HG03439 (cell line): Measurements from ENCODE around the gene VASH2.
"Not testable (repeated sequence)": the region's sequence is repeated elsewhere in the genome, so short reads cannot be mapped to it uniquely, and the experiment has no call there.

Experiments used
- ATAC-seq: cut with Tn5 transposase; IDR thresholded peaks from one replicate; pipeline ENCODE4 v1.9.1; 2021; ENCODE audit warnings: mild to moderate bottlenecking, moderate library complexity; ENCODE audit not compliant: unreplicated experiment

VASH2 gene

DNA sequence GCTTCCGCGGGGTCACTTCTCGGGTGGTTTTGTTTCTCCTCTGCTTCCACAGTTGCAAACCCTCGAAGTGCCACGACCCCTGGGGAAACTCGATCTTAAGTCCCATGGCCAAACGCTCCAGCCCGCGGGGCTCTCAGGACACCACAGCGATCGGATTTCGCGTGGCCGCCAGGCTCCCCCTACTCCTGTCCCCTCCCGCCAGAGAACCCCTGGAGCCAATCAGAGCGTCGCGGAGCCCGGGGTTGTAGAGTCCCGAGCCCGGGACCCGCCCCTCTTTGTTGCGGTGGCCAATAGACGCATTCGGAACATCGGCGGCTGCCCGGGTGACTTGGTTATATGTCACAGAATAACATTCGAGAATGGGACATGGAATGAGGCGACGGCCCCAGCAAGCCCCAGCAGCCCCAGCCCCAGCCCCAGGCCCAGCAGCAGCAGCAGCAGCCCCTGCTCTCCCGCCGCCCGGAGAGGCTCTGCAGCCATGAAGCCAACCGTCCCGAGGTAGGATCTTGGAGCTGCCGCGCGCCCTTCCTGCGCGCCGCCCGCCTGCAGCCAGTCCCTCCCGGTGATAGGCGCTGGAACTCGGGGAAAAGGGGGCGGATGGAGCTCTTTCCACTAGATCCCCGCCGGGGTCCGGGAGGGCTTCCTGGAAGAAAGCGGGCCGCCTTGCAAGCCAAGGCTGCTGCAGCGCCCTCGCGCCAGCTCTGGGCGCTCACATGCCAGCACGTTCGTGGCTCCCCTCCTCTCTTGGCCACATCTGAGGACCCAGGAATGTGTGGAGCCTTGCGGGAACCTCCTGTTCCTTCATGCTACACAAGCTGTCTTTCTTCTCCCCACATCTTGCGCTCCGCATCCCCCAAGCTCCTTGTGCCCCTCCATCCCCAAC, at the start of gene VASH2:
TSS of gene VASH2 (plus strand) at position 299 of the 883 bp plus-strand sequence. CDS start 1,002 bp downstream, outside the sequence.
- ATAC-seq: peak; percentile 93

DNA sequence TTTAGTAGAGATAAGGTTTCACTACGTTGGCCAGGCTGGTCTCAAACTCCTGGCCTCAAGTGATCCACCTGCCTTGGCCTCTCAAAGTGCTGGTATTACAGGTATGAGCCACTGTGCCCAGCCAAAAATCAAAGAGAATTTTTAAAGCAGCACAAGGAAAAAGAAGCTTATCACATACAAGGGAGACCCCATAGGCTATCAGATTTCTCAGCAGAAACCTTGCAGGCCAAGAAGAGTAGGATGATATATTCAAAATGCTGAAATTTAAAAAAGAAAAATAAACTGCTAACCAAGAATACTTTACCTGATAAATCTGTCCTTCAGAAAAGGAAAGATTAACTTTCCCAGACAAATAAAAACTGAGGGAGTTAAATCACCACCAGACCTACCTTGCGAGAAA, 49.1 kb upstream of the VASH2 start:
- ATAC-seq: no peak

DNA sequence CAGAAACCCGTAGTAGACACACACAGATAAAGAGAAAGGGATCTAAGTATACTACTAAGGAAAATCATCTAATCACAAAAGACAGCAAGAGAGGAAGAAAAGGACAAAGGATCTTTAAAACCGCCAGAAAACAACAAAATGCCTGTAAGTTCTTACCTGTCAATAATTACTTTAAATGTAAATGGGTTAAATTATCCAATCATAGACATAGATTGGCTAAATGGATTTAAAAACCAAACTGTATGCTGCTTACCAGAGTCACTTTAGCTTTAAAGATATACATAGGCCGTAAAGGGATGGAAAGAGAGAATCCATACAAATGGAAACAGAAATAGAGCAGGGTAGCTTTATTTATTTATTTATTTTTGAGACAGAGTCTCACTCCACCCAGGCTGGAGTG, 48.3 kb upstream of the VASH2 start:
- ATAC-seq: no peak

DNA sequence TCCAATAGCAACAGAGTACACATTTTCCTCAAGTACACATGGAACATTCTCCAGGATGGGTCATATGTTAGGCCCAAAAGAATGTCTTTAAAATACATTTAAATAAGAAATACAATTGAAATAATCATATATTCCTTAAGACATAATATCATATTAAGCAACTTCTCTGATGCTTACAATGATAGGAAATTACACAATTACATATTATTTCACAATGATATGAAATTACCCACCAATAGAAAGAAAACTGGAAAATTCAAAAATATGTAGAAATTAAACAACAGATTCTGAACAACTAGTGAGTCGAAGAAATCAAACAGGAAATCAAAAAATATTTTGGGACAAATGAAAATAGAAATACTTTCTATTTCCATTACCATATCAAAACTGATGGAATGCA, 46.7 kb upstream of the VASH2 start:
- no peak for ATAC-seq

DNA sequence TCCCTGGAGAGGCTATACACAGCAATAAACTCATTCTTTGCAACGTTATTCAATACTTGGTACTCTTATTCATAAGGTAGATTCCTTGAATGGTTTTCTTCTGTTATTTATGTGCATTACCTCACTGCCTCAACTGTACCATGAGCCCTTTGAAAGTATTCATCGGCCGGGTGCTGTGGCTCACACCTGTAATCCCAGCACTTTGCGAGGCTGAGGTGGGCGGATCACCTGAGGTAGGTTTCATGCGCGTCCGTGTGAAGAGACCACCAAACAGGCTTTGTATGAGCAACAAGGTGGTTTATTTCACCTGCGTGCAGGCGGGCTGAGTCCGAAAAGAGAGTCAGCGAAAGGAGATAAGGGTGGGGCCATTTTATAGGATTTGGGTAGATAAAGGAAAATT, 42.3 kb upstream of the VASH2 start:
- not testable (repeated sequence) for ATAC-seq

DNA sequence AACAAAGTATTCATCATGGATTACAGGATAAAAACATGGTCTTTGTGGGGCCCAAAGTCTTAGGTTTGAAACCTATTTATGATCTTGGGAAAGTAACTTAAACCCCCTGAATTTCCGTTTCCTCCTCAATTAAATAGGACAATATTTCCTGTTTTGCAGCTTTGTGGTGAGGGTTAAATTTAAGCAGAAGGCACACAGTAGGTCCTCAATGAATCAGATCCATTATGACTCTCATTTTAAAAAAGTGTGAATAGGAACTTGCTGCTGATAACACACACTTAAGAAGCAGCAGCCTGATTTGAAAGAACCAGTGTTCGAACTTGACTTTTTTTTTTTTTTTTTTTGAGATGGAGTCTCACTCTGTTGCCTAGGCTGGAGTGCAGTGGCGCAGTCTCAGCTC, 41.4 kb upstream of the VASH2 start:
- no peak for ATAC-seq

DNA sequence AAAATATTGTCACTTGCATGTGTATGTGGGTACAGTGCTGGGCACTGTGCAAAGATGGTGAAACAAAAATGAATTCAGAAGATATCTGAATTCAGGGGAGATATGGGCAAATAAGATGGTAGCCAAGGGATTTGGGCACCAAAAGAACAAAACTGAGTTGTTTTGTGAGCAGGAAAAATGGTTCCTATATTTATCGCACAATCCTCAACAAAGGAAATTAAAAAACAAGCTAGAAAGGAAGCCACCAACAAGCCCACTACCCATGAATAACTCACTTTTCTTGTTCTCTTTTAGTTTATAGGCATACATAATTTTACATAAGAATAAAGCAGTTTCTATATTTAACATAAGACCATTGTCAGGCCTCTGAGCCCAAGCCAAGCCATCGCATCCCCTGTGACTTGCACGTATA, 40.7 kb upstream of the VASH2 start:
- ATAC-seq: no peak

DNA sequence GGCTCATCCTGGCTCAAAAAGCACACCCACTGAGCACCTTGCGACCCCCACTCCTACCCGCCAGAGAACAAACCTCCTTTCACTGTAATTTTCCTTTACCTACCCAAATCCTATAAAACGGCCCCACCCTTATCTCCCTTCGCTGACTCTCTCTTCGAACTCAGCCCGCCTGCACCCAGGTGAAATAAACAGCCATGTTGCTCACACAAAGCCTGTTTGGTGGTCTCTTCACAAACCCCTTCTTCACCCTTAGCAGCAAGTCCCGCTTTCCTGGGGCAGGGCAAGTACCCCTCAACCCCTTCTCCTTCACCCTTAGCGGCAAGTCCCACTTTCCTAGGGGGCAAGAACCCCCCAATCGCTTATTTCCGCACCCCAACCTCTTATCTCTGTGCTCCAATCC, 40.1 kb upstream of the VASH2 start:
- not testable (repeated sequence) for ATAC-seq

DNA sequence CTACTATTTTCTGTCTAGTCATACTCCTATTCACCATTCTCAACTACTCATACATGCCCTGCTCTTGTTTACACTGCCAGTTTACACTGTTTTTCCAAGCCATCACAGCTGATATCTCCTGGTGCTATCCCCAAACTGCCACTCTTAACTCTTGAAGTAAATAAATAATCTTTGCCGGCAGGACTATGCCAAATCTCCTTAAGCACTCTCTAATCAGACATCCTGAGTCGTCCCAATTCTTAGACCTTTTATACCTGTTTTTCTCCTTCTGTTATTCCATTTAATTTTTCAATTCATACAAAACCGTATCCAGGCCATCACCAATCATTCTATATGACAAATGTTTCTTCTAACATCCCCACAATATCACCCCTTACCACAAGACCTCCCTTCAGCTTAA, 36.7 kb upstream of the VASH2 start:
- not testable (repeated sequence) for ATAC-seq

DNA sequence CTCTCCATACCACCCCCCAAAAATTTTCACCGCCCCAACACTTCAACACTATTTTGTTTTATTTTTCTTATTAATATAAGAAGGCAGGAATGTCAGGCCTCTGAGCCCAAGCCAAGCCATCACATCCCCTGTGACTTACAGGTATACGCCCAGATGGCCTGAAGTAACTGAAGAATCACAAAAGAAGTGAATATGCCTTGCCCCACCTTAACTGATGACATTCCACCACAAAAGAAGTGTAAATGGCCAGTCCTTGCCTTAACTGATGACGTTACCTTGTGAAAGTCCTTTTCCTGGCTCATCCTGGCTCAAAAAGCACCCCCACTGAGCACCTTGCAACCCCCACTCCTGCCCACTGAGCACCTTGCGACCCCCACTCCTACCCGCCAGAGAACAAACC, 36.2 kb upstream of the VASH2 start:
- ATAC-seq: not testable (repeated sequence)

DNA sequence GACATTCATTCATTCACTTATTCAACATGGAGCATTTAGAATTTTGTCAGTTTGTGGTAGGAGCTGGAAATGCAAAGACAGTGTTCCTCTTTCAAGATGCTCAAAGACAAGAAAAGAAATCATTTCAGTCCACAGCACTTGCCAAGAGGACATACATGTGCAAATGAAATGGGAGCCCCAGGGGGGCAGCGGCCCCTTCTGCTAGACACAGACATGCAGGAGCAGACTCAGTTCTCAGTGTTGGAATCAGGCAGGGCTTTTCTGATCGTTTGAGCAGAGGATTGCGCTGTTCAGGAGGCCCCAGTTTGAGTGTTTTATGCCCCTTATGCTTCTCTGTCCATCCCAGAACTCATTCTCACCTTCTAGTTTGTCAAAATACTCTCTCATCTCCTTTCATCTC, 35.6 kb upstream of the VASH2 start:
- ATAC-seq: no peak

DNA sequence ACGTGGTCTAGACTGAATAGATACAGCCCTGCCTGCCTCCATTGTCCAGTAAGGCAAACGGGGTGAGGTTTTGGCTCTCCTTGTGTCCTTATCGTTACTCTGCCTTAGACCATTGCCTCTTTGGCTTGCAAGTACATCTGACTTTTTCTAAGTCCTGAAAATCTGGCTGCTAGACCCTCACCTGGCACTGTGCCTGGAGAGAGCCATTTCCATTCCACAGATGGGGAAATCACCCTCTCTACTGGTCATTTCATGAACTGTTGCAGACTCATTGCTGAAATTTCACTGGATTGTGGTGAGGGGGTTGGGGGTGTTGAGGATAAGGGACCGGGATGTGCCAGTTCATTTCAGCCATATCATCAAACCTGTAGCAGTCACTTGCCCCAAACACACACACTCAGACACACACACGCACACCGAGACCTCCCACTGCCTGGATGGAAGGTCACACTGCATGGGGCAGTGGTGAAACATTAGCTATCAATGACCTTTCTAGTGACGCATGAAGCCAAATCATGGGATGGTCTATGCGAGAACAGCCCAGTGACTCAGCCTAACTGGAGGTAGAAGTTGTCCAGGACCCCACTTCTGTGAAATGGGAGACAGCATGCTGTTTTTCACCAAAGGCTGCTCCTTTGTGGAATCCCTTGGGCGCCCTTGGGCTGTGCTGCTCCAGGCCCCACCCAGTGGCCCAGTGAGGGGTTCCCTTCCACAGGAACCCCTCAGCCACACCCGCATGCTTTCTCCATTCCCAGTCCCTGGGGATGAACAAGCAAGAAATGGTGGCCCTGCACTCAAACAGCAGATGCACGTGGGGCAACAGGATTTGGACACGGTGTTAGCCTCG, 34.9 kb upstream of the VASH2 start:
- no peak for ATAC-seq

DNA sequence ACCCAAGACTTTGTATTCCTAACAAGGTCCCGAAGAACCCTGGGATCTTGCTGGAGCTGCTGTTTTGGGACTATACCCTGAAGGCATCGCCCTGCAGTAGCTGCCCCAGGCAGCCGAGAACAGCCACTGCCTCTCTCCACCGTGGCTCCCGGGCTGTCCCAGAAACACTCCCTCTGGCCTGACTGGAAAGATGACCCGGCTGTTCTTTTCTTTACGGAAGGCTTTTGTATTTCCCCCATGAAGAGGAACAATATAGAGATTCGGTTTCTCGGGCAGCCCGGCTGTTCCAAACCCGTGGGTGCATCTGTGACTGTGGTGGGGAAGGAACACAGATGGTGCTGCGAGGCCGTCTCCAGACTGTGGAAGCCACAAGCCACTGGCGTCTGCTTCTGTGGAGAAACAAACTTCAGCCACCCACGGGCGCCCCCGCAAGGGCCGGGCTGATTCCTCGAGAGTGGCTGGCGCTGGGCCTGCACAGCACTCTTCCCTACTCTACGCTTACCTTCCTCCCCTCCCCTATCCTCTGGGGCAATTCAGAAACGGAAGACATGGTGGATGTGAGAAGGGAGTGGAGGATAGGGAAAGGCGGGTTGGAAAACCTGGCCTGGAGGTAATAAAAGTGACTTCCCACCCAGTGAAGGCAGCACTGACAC, 33.7 kb upstream of the VASH2 start:
- ATAC-seq: no peak

DNA sequence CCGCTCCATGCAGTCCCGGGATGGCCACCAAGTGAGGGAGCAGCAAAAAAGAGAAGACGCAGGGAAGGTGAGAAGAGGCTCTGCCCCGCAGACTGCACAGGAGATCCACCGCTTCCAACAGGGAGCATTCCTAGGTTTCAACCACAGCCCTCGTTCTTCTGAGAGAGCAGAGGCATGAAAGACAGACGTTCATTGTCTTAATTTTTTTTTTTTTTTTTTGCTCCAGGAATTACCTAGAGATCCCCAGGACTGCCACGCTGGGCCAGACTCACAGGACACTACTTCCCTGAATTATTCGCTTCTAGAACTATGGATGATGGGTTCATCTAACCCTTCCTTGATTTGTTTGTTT, 33.2 kb upstream of the VASH2 start:
- ATAC-seq: no peak

DNA sequence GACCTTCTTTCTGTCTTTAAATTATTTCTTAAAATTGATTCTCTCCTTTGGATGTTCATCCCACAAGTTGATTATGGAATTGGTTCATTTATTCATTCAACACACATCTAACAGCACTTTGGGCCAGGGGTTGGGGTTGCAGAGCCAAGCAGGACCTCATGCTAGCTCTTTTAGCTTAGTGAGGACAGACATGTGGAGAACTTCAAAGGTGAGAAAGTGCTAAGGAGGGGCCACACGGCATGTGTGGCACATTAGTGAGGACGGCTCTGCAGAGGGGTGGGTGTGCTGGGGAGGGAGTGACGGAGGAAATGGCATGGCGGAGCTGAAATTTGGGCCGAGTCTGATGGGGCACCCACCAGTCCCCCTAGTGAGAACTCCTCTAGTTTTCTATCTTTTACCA, 32.5 kb upstream of the VASH2 start:
- ATAC-seq: no peak

DNA sequence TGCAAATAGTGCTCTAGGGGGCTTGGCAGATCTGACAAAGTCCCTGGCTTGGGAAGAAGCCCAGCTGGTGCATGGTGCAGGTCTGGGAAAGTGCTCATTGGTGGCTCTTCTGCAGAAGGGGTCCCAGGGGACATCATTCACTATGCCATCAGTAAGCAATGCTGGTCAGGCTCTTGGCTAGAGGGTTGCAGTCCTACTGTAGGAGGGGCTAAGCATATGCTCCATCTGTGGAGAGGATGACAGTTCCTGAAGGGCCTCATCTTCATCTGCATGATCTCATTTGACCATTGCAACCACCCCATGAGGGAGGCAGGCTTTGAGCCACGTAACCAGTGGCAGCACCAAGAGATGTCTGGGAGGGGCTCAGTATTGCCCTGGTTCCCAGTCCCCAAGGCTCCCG, 31.5 kb upstream of the VASH2 start:
- no peak for ATAC-seq

DNA sequence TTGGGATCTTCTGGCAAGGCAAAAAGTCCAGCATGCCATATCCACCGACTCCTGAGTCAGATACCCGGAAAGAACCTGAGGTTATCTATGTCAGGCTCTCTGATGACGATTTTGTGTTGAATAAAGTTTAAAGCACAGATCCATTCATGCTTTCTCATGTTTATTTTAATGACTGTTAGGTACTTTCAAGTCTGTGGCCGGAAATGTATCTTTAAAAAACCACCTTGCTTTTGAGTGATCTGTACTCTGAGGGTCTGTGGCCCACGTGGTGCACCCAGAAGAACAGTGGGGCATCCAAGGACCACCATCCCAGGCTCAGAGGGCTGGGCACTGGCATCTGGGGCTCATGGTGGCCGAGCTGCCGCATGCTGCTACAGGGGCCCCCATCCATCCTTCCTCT, 30.1 kb upstream of the VASH2 start:
- no peak for ATAC-seq

DNA sequence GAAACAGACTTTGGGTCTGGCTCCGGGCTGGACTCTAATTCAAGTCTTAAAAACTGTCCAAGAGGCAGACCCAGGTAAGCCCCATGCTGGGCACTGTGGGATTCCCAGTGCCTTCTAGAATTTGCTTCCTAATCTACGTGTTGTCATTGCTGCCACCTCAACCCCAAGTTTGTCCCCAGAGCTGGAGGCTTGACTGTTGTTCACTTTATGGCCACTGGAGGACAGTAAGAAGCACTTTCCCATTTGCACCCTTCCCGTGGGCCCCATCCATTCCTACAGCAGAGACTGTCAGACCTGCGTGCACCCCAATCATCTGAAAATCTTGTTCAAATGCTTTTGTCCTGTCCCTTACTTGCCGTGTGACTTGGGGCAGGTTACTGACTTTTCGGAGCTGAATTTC, 29.4 kb upstream of the VASH2 start:
- no peak for ATAC-seq

DNA sequence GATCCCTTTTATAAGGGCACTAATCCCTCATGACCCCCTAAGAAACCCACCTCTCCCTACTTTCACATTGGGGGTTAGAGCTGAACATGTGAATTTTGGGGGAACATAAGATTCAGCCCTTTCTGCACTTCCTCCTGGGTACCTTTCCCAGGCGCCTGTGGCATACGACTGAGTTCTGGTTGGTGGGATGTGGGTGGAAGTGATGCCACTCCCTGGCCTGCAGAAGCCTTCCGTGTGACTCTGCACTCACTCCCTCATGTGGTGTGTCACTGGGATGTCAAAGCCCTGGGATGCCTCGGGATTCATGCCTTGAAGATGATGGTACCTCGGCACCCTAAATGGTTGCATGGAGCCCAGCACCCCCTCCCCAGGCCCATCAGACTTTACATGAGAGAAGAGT, 28.3 kb upstream of the VASH2 start:
- ATAC-seq: no peak

DNA sequence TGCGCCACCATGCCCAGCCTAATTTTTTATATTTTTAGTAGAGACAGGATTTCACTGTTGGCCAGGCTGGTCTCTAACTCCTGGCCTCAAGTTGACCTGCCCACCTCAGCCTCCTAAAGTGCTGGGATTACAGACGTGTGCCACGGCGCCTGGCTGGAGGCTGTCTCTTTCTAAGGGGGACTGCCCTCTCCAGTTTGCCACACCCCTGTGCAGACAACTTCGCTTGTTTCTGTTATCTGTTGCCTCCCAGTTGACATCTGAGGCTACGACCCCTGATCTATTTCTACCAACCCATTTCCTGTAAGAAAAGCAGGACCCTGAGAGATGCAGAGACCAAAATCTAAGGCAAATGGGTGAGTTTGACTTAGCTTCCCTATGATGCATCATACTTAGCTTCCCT, 24.0 kb upstream of the VASH2 start:
- ATAC-seq: no peak
